PC-9 (cell line): ENCODE results near the gene MACROD2. TPM values are rescaled to one million over a fixed set of nuclear protein-coding genes. Genes with fewer than 3 reads are reported as not detected.

Source experiments
- BruUV-seq: library from RNA; stranded (reverse); fragments of 400-500 nt; replicated peaks from 2 replicates; lab custom pipeline; 2021; lab: Mats Ljungman, UMichigan
- CTCF ChIA-PET: fragments of 300-600 bp; sonication (Branson Sonifier 250); formaldehyde crosslinking; loops from one replicate; lab custom pipeline; 2022; ENCODE audit warnings: antibody characterized with exemption; lab: Charles Lee
- POLR2A ChIA-PET: fragments of 300-600 bp; sonication (Branson Sonifier 250); formaldehyde crosslinking; loops from one replicate; lab custom pipeline; 2022; ENCODE audit warnings: antibody characterized with exemption; ENCODE audit not compliant: unreplicated experiment; lab: Charles Lee
- DNase-seq, 2 experiments: peaks; one replicate each; pipeline versions ENCODE4 v3.0.0 to v3.0.0-alpha.2; 2015 to 2022; ENCODE audit warnings: mixed read lengths in 1 of 2
- H2AFZ ChIP-seq: fragments of 200-600 bp; sonication (generic); 2 replicates; pipeline ENCODE4 v1.8.1; 2017; ENCODE audit warnings: antibody characterized with exemption
- H3F3A ChIP-seq: fragments of 200-600 bp; sonication (generic); 2 replicates; pipeline ENCODE4 v1.8.1; 2017; ENCODE audit warnings: antibody characterized with exemption, mild to moderate bottlenecking, low read depth; ENCODE audit not compliant: insufficient read depth
- H3K27ac ChIP-seq: fragments of 200-600 bp; sonication (generic); 2 replicates; pipeline ENCODE4 v1.6.1; 2016; ENCODE audit warnings: mixed run types
- H3K27me3 ChIP-seq: fragments of 200-600 bp; sonication (generic); 2 replicates; pipeline ENCODE4 v1.6.1; 2016; ENCODE audit warnings: low read depth, mixed run types; ENCODE audit not compliant: insufficient read depth
- H3K36me3 ChIP-seq: fragments of 200-600 bp; sonication (generic); 2 replicates; pipeline ENCODE4 v1.6.1; 2016; ENCODE audit warnings: low read depth, mixed run types
- H3K4me1 ChIP-seq: fragments of 200-600 bp; sonication (generic); replicated peaks from 2 replicates; pipeline ENCODE4 v1.6.1; 2016; ENCODE audit warnings: mixed run types; ENCODE audit not compliant: insufficient read depth
- H3K4me2 ChIP-seq: fragments of 200-600 bp; sonication (generic); 2 replicates; pipeline ENCODE4 v1.6.1; 2017; ENCODE audit warnings: mixed run types
- H3K4me3 ChIP-seq: fragments of 200-600 bp; sonication (generic); 2 replicates; pipeline ENCODE4 v1.6.1; 2016; ENCODE audit warnings: mixed run types
- H3K79me2 ChIP-seq: fragments of 200-600 bp; sonication (generic); 2 replicates; pipeline ENCODE4 v1.6.1; 2017; ENCODE audit warnings: low read depth, mixed run types
- H3K9me2 ChIP-seq: fragments of 200-600 bp; sonication (generic); 2 replicates; pipeline ENCODE4 v1.8.1; 2017; ENCODE audit warnings: mild to moderate bottlenecking; ENCODE audit not compliant: insufficient read depth
- H3K9me3 ChIP-seq: fragments of 200-600 bp; sonication (generic); 2 replicates; pipeline ENCODE4 v1.8.1; 2016; ENCODE audit warnings: low read depth; ENCODE audit not compliant: insufficient read depth
- H4K20me1 ChIP-seq: fragments of 200-600 bp; sonication (generic); 2 replicates; pipeline ENCODE4 v1.8.1; 2017; ENCODE audit not compliant: insufficient read depth
- CTCF ChIP-seq: fragments of 200-600 bp; sonication (generic); conservative IDR thresholded peaks from 2 replicates; pipeline ENCODE4 v1.6.1; 2017; ENCODE audit warnings: mixed run types, antibody characterized with exemption, mild to moderate bottlenecking, moderate library complexity
- EZH2 ChIP-seq: fragments of 200-600 bp; sonication (generic); IDR thresholded peaks from 2 replicates; pipeline ENCODE4 v1.8.0; 2017; ENCODE audit warnings: antibody characterized with exemption, low read depth
- intact Hi-C: fragments of 100-400 bp; cut with micrococcal nuclease; formaldehyde crosslinking; loops from one replicate; pipeline ENCODE4 v1.10.0; 2022; ENCODE audit not compliant: unreplicated experiment
- total RNA-seq: library from RNA; stranded (reverse); gene quantifications from 2 replicates; pipeline ENCODE4 v1.2.3, GENCODE V29; 2021

MACROD2 gene
- total RNA-seq, 1 experiment from 2014 or later, result 11.4 TPM

DNA sequence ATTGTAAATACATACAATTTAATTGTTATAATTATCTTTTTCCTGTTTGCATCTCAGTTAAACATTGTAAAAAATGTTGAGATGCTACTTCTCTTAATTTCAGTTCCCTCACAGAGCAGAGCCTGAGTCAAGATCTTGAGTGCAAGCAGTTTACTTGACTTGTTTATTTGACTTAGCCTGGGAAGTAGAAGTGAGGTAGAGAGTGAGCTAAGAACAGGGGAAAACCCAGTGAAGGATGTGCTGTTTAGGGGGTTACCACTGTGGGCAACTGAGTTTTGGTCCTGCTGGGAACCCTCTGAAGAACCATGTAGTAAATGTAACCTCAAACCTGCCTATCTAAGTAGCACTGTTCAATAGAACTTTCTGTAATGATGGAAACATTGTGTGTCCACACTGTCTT, 837.3 kb downstream of the MACROD2 start:
- H3K27me3 ChIP-seq, result no peaks in the 10 kb centered on the region
- no peaks in the 10 kb centered on the region for H3F3A ChIP-seq
- no peaks in the 10 kb centered on the region for H3K79me2 ChIP-seq
- no peaks in the 10 kb centered on the region for H4K20me1 ChIP-seq
- intact Hi-C loops, result no loop called here
- no peaks in the 10 kb centered on the region for H3K4me1 ChIP-seq
- H3K4me3 ChIP-seq, result no peak overlapping the region
- BruUV-seq, result no TSS peak
- H3K4me2 ChIP-seq, result no peak overlapping the region
- H3K9me3 ChIP-seq, result no peaks in the 10 kb centered on the region
- no peaks in the 10 kb centered on the region for H3K36me3 ChIP-seq
- POLR2A ChIA-PET, result no interaction called here
- H3K27ac ChIP-seq, result no peak overlapping the region
- CTCF ChIA-PET, result no interaction called here
- DNase-seq, result no peak
- H2AFZ ChIP-seq, result no peak overlapping the region
- TF ChIP-seq EZH2, result no peak
- no peak for TF ChIP-seq CTCF
- no peaks in the 10 kb centered on the region for H3K9me2 ChIP-seq

DNA sequence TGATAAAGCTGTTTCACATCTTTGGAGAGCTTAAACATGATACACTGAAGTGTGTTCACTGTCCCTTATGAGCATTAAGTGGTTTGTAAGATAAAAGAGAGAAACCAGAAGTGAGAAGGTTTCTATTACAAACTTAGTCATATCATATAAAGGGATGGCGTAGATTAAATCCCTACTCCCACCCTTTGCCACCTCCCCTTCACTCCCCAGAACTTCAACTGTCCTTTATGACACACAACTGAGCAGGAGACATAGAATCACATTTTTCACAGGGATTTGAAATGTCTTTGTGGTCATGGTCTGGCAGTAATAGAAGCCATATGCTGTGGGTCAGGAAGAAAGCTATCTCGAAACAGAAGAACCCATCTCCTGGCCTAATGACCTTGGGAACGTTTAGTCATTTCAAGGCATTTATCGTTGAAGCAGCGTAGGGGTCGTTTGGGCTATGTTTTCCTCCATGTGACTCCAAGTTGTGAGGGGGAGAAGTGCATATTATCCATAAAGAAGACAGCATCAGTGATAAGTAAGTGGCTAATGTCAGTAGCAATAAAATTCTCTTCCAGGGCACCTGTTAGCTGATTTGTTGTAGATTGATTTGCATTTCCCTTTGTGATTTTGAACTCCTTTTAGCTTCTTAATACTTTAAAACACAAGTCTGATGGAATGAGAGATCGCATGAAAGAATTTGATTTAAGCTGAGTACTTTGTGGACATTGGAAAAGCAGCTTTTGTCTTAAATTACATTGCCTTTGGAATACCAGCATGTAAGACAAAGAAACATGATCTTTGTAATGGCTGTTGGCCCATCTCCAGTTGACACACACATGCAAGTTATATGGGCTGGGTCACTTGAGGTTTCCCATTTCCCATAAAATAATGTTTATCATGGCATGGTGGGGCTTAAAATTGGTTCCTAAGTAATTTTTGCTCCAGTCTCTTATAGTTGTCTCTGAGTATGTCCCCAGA, 843.6 kb downstream of the MACROD2 start:
- Histone ChIP-seq H3K27me3 (no peaks in the 10 kb centered on the region), H3K4me2 (no peak overlapping the region), H2AFZ (no peak overlapping the region), H3K27ac (no peak overlapping the region), H3K9me2 (no peaks in the 10 kb centered on the region), H3F3A (no peaks in the 10 kb centered on the region), H3K4me3 (no peak overlapping the region), H3K36me3 (no peaks in the 10 kb centered on the region), H4K20me1 (no peaks in the 10 kb centered on the region), H3K79me2 (no peaks in the 10 kb centered on the region), H3K9me3 (no peaks in the 10 kb centered on the region), H3K4me1 (no peaks in the 10 kb centered on the region)
- intact Hi-C loops, result no loop called here
- no peak for TF ChIP-seq CTCF
- DNase-seq, result no peak
- POLR2A ChIA-PET, result no interaction called here
- no TSS peak for BruUV-seq
- CTCF ChIA-PET, result no interaction called here

GRCh38 chr20:14845199-14846160, 850.2 kb downstream of the MACROD2 start:
- H3K27me3 ChIP-seq, result no peaks in the 10 kb centered on the region
- H3K9me2 ChIP-seq, result no peaks in the 10 kb centered on the region
- H2AFZ ChIP-seq, result no peak overlapping the region
- no peaks in the 10 kb centered on the region for H3F3A ChIP-seq
- H3K27ac ChIP-seq, result no peak overlapping the region
- no peaks in the 10 kb centered on the region for H3K36me3 ChIP-seq
- H3K4me1 ChIP-seq, result peaks cover 14% of the 10 kb centered on the region
- intact Hi-C loops, result no loop called here
- H3K9me3 ChIP-seq, result no peaks in the 10 kb centered on the region
- no peak overlapping the region for H3K4me3 ChIP-seq
- TF ChIP-seq EZH2, result no peak
- no peak for TF ChIP-seq CTCF
- H4K20me1 ChIP-seq, result no peaks in the 10 kb centered on the region
- BruUV-seq, result no TSS peak
- ChIA-PET CTCF (no interaction called here), POLR2A (no interaction called here)
- no peak overlapping the region for H3K4me2 ChIP-seq
- no peaks in the 10 kb centered on the region for H3K79me2 ChIP-seq
- DNase-seq, result peak; percentile 3 to 74
